GM21737 (cell line): Measurements from ENCODE around the gene TMEM114.
"Not testable (repeated sequence)": the region's sequence is repeated elsewhere in the genome, so short reads cannot be mapped to it uniquely, and the experiment has no call there.

Experiments
- ATAC-seq: cut with Tn5 transposase; IDR thresholded peaks from one replicate; pipeline ENCODE4 v1.9.1; 2021; ENCODE audit warnings: mild to moderate bottlenecking, moderate library complexity; ENCODE audit not compliant: unreplicated experiment

The TMEM114 gene

GRCh38 chr16:8576141-8577004, 13.9 kb downstream of the TMEM114 start:
- no peak for ATAC-seq

- ATAC-seq, result no peak
Measured at GRCh38 chr16:8575399-8575798, 14.9 kb downstream of the TMEM114 start.

GRCh38 chr16:8572919-8573724, 17.2 kb downstream of the TMEM114 start:
- no peak for ATAC-seq

- ATAC-seq, result no peak
Measured at GRCh38 chr16:8572063-8572918, 18.0 kb downstream of the TMEM114 start.

- no peak for ATAC-seq
Measured at GRCh38 chr16:8571061-8571596, 19.2 kb downstream of the TMEM114 start.

- not testable (repeated sequence) for ATAC-seq
Measured at GRCh38 chr16:8570393-8570792, 19.9 kb downstream of the TMEM114 start.

- ATAC-seq, result no peak
Measured at GRCh38 chr16:8569650-8570346, 20.5 kb downstream of the TMEM114 start.

GRCh38 chr16:8568231-8568617, 22.1 kb downstream of the TMEM114 start:
- ATAC-seq, result no peak

- ATAC-seq, result peak; percentile 82
Measured at GRCh38 chr16:8567355-8568230, 22.7 kb downstream of the TMEM114 start.

- ATAC-seq, result no peak
Measured at GRCh38 chr16:8565498-8565897, 24.8 kb downstream of the TMEM114 start.

- no peak for ATAC-seq
Measured at GRCh38 chr16:8564934-8565345, 25.4 kb downstream of the TMEM114 start.

GRCh38 chr16:8563944-8564540, 26.3 kb downstream of the TMEM114 start:
- ATAC-seq, result not testable (repeated sequence)

- no peak for ATAC-seq
Measured at GRCh38 chr16:8561496-8561895, 28.8 kb downstream of the TMEM114 start.

- no peak for ATAC-seq
Measured at GRCh38 chr16:8555400-8555799, 34.9 kb downstream of the TMEM114 start.

GRCh38 chr16:8554881-8555280, 35.4 kb downstream of the TMEM114 start:
- no peak for ATAC-seq

- no peak for ATAC-seq
Measured at GRCh38 chr16:8554022-8554421, 36.3 kb downstream of the TMEM114 start.

GRCh38 chr16:8552487-8553221, 37.7 kb downstream of the TMEM114 start:
- ATAC-seq, result no peak
